Lower lobe of right lung (tissue), 2 donors: ENCODE results near the gene CLK2. TPM values are rescaled to one million over a fixed set of nuclear protein-coding genes. Genes with fewer than 3 reads are reported as not detected.

Experiments
- ATAC-seq, 2 donors: fragments of 200-7000 bp; cut with Tn5 transposase; one replicate each; pipeline ENCODE4 v1.9.1; 2020 to 2022; ENCODE audit warnings: mild to moderate bottlenecking in 2 of 2, moderate library complexity in 2 of 2
- DNase-seq: peaks from one replicate; pipeline ENCODE4 v3.0.0-alpha.2; 2020
- H3K27ac ChIP-seq: fragments of 200-600 bp; one replicate; pipeline ENCODE4 v1.8.0; 2022
- H3K27me3 ChIP-seq: fragments of 200-600 bp; one replicate; pipeline ENCODE4 v1.8.0; 2022; ENCODE audit warnings: low read depth
- H3K36me3 ChIP-seq: fragments of 200-600 bp; one replicate; pipeline ENCODE4 v1.8.0; 2022; ENCODE audit warnings: mild to moderate bottlenecking
- H3K4me1 ChIP-seq: fragments of 200-600 bp; one replicate; pipeline ENCODE4 v1.8.0; 2022
- H3K4me3 ChIP-seq: fragments of 200-600 bp; one replicate; pipeline ENCODE4 v1.8.0; 2022; ENCODE audit warnings: mild to moderate bottlenecking
- H3K9me3 ChIP-seq: fragments of 200-600 bp; one replicate; pipeline ENCODE4 v1.8.0; 2022
- intact Hi-C: fragments of 100-400 bp; cut with DNase I; formaldehyde crosslinking; loops from one replicate; pipeline ENCODE4 v1.11.0; 2022
- total RNA-seq: library from RNA; stranded (reverse); fragmentation: NEBNext Ultra II Directional; extraction: Animal tissue kit (Norgen Biotek cat#: 25700); gene quantifications from one replicate; pipeline ENCODE4 v1.2.1, GENCODE V29; 2021
- TF ChIP-seq, protein P1 (sequence below): fragments of 200-600 bp; IDR thresholded peaks from one replicate; pipeline ENCODE4 v1.8.0; 2022; ENCODE audit warnings: antibody characterized with exemption, mild to moderate bottlenecking
- donor health status: DM: no; HTN: yes; CAD: no; lungs with severe emphysema.

Gene CLK2
- total RNA-seq, 1 donor from 2014 or later = 51.1 TPM

DNA sequence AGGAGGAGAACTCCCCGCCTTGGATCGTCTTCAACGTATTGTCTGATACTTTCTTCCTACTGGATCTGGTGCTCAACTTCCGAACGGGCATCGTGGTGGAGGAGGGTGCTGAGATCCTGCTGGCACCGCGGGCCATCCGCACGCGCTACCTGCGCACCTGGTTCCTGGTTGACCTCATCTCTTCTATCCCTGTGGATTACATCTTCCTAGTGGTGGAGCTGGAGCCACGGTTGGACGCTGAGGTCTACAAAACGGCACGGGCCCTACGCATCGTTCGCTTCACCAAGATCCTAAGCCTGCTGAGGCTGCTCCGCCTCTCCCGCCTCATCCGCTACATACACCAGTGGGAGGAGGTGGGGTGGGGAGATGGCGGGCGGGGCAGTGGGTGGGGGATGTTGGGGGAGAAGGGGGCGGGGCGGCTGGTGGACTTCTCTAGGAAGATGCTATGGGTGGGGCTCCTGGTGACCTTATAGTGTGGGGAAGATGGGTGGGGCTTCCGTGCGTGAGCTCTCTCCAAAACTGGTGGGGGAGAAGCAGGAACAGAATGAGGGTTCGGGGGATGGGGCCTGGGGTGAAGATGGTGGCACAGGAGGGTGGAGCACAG, 9.3 kb upstream of the CLK2 start:
- ATAC-seq (no peak), DNase-seq (no peak)
- H3K4me1 ChIP-seq = peaks cover 13% of the 10 kb centered on the region
- H3K36me3 ChIP-seq = no peaks in the 10 kb centered on the region
- no peak overlapping the region for H3K27ac ChIP-seq
- H3K27me3 ChIP-seq = no peaks in the 10 kb centered on the region
- H3K4me3 ChIP-seq = no peak overlapping the region
- intact Hi-C loops = no loop called here
- TF ChIP-seq, protein P1, sequence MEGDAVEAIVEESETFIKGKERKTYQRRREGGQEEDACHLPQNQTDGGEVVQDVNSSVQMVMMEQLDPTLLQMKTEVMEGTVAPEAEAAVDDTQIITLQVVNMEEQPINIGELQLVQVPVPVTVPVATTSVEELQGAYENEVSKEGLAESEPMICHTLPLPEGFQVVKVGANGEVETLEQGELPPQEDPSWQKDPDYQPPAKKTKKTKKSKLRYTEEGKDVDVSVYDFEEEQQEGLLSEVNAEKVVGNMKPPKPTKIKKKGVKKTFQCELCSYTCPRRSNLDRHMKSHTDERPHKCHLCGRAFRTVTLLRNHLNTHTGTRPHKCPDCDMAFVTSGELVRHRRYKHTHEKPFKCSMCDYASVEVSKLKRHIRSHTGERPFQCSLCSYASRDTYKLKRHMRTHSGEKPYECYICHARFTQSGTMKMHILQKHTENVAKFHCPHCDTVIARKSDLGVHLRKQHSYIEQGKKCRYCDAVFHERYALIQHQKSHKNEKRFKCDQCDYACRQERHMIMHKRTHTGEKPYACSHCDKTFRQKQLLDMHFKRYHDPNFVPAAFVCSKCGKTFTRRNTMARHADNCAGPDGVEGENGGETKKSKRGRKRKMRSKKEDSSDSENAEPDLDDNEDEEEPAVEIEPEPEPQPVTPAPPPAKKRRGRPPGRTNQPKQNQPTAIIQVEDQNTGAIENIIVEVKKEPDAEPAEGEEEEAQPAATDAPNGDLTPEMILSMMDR = no peak
- H3K9me3 ChIP-seq = no peaks in the 10 kb centered on the region

GRCh38 chr1:155279268-155279667, 6.0 kb upstream of the CLK2 start:
- Histone ChIP-seq H3K27ac (no peak overlapping the region), H3K27me3 (no peaks in the 10 kb centered on the region), H3K4me1 (peaks cover 24% of the 10 kb centered on the region), H3K4me3 (no peak overlapping the region), H3K9me3 (no peaks in the 10 kb centered on the region), H3K36me3 (no peaks in the 10 kb centered on the region)
- DNase-seq (no peak), ATAC-seq (no peak)
- TF ChIP-seq, protein P1 = no peak
- intact Hi-C loops = no loop called here

- Histone ChIP-seq H3K4me3 (no peak overlapping the region), H3K27ac (no peak overlapping the region), H3K36me3 (no peaks in the 10 kb centered on the region), H3K4me1 (peaks cover 28% of the 10 kb centered on the region), H3K27me3 (no peaks in the 10 kb centered on the region), H3K9me3 (no peaks in the 10 kb centered on the region)
- TF ChIP-seq, protein P1 = no peak
- DNase-seq = no peak
- intact Hi-C loops = no loop called here
- ATAC-seq = no peak
Observed at GRCh38 chr1:155278689-155279160, 5.4 kb upstream of the CLK2 start.

DNA sequence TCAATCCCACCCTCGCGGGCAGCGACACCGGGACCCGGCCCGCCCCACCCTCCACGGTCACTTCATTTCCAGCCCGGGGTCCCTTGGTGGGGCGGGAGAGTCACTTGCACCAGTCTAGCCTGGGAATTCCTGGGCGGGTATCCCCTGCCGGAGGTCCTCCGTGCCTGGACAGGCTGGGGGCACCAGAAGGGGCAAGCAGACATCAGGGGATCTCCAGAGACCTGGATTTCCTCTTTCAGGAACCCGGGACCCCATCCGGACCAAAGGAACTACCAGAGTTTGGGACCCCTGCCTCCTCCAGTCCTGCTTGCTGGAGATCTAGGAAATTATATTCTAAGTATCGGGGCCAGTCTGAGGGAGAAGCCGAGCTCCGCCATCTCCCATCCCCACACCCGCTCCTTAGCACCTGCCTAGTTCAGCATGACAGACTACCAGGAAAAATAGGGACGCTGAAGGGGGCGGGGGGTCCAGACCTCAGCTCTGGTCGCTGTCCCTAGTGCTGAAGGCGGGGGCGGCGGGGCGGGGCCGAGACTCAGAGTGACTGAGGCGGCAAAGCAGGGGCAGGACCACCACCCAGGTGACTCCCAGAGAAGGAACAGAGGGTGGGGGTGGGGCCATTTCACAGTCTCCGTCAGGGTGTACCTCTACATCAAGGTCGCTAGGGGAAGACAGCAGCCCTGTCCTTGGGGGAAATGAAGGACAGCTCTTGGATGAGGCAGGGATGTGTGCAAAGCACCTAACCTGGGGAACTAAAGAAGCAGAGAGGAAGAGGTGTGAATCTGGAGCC, 4.8 kb upstream of the CLK2 start:
- Histone ChIP-seq H3K4me3 (peak overlapping the region; percentile 91), H3K4me1 (peaks cover 30% of the 10 kb centered on the region), H3K36me3 (no peaks in the 10 kb centered on the region), H3K9me3 (no peaks in the 10 kb centered on the region), H3K27ac (peak overlapping the region; percentile 53), H3K27me3 (no peaks in the 10 kb centered on the region)
- DNase-seq = peak; percentile 72
- TF ChIP-seq, protein P1 = peak; percentile 29
- intact Hi-C loops = no loop called here
- ATAC-seq = peak; percentile 22 to 37

DNA sequence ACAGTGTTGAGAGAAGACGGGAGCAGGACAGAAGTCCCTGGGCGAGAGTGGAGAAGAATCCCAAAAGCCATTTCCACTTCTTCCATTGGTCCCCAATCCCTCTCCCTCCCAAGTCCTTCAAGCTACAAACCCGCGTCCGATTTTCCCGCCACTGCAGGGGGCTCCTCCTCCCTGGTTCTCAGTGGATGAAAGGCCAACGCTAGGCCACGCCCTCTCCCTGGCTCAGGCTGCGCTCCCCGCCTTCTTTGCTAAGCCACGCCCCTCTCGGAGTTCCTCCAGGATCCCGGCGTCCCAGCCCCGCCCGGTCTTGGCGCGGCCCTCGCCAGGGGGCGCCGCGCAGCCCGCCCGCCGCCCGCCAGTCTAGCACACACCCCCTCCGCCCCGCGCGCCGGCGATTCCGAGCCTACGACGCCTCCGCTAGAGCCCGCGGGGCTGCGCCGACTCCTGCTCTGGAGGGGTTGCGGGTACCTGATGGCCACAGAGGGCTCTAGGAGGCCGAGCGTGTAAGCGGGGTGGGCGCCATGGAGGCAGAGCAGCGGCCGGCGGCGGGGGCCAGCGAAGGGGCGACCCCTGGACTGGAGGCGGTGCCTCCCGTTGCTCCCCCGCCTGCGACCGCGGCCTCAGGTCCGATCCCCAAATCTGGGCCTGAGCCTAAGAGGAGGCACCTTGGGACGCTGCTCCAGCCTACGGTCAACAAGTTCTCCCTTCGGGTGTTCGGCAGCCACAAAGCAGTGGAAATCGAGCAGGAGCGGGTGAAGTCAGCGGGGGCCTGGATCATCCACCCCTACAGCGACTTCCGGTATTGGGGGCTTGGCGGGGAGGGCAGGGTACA, 4.0 kb upstream of the CLK2 start, which contains the start of gene HCN3:
HCN3 (plus strand) TSS at position 394 of the 832 bp plus-strand sequence; CDS start at position 522, 128 bp downstream.
- intact Hi-C loops = no loop called here
- Histone ChIP-seq H3K27me3 (no peaks in the 10 kb centered on the region), H3K27ac (peak within 1 kb of the TSS; percentile 53), H3K36me3 (no peaks in the 10 kb centered on the region), H3K4me1 (peaks cover 33% of the 10 kb centered on the region), H3K4me3 (peak within 1 kb of the TSS; percentile 91), H3K9me3 (no peaks in the 10 kb centered on the region)
- ATAC-seq = peak; percentile 90 to 96
- TF ChIP-seq, protein P1 = peak; percentile 82
- DNase-seq = peak; percentile 98
